ENCODE results near the gene LRRC7.

DNA sequence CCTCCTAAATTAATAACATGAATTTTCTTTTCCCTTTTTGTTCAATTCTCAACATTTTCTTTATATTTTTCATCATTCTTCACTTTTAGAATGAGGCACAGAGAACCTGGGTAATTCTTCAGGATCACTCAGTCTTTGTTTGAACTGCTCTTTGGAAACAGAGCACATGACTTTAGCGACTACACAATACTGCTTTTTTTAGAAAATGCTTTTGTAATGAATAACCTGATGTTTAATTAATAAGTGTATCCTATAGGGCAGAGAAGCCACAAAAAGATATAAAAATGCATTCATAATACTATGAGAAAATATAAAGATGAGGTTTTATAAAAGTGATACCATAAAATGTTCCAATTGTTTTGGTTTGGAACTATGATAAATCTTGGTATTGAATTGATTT is 77.8 kb downstream of the LRRC7 start:
- no peak for TF ChIP-seq EP300 (IDR thresholded peaks at IDR 0.05)
- TF ChIP-seq, protein P1, sequence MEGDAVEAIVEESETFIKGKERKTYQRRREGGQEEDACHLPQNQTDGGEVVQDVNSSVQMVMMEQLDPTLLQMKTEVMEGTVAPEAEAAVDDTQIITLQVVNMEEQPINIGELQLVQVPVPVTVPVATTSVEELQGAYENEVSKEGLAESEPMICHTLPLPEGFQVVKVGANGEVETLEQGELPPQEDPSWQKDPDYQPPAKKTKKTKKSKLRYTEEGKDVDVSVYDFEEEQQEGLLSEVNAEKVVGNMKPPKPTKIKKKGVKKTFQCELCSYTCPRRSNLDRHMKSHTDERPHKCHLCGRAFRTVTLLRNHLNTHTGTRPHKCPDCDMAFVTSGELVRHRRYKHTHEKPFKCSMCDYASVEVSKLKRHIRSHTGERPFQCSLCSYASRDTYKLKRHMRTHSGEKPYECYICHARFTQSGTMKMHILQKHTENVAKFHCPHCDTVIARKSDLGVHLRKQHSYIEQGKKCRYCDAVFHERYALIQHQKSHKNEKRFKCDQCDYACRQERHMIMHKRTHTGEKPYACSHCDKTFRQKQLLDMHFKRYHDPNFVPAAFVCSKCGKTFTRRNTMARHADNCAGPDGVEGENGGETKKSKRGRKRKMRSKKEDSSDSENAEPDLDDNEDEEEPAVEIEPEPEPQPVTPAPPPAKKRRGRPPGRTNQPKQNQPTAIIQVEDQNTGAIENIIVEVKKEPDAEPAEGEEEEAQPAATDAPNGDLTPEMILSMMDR (IDR thresholded peaks at IDR 0.05), result no peak

All from ovary (tissue), 3 donors.